Measurements from ENCODE around the gene TREML4. TPM values are rescaled to one million over a fixed set of nuclear protein-coding genes. Genes with fewer than 3 reads are reported as not detected.

TREML4 gene
- total RNA-seq, 4 donors from 2014 or later = not detected

DNA sequence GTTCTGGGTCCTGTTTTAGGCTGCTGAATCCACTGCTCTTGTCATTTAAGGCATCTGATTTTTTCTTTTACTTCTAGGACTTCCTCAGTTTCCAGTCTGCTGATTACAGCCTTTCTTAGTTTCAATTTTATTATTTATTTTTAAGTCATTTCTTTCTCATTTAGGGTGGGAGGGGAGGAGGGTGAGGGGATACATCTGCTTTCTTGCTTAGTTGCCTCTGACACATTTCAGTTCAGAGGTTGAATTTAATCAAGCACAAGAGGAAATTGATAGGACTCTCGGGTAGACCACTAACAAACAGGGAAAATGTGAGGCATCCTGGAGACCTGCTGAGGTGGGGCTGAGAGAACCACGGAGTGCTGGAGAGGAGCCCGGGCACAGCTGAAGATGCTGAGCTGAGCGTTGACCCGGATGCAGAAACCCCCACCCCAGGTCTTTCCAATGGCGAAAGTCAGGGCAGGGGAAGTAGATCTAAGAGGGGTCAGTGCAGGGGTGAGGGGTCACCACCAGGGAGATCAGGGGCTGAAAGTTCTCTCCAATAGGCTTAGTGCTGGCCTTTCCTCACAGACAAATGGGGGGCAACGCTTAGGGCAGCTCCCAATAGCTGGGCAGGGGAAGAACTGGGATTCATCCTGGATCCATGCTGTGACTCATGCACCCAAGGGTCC lies 19.6 kb upstream of the TREML4 start:
- TF ChIP-seq, protein P1, sequence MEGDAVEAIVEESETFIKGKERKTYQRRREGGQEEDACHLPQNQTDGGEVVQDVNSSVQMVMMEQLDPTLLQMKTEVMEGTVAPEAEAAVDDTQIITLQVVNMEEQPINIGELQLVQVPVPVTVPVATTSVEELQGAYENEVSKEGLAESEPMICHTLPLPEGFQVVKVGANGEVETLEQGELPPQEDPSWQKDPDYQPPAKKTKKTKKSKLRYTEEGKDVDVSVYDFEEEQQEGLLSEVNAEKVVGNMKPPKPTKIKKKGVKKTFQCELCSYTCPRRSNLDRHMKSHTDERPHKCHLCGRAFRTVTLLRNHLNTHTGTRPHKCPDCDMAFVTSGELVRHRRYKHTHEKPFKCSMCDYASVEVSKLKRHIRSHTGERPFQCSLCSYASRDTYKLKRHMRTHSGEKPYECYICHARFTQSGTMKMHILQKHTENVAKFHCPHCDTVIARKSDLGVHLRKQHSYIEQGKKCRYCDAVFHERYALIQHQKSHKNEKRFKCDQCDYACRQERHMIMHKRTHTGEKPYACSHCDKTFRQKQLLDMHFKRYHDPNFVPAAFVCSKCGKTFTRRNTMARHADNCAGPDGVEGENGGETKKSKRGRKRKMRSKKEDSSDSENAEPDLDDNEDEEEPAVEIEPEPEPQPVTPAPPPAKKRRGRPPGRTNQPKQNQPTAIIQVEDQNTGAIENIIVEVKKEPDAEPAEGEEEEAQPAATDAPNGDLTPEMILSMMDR (IDR thresholded peaks at IDR 0.05; ENCODE audit: low read depth) = no peak

DNA sequence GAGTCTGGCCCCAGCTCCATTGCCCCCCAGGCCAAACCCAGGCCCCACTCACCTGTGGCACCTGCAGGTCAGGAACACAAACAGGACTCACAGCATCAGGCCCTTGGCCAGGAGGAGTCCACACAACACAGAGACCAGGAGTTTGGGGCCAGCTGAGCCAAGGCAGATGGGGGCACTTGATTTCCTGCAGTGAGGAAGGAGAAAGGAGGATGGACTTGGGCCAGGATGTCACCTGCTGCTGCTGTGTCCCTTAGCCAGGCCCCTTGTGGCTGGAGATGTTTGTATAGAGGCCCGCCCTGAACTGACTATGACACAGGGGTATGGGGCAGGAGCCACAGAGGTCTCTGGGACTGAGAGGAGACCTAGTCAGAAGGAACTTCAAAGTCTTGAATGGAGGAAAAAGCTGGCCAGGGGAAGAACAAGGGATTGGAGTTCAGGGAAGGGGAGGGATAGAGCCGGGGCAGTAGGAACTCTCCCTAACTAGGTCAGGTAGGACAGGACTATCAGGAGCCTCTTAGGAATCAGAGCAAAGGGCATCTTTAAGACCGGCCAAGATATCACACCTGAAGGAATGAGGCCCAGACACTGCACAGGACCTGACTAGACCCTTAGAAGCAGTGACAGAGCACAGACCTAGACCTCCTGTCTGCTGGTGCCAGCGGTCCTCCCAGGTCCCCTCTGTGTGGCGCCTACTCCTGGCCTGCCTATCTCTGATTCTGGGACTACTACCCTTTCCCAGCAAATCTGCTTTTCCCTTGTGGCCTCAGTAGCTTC lies 18.4 kb upstream of the TREML4 start:
- TF ChIP-seq, protein P1 (IDR thresholded peaks at IDR 0.05; ENCODE audit: low read depth) = no peak

DNA sequence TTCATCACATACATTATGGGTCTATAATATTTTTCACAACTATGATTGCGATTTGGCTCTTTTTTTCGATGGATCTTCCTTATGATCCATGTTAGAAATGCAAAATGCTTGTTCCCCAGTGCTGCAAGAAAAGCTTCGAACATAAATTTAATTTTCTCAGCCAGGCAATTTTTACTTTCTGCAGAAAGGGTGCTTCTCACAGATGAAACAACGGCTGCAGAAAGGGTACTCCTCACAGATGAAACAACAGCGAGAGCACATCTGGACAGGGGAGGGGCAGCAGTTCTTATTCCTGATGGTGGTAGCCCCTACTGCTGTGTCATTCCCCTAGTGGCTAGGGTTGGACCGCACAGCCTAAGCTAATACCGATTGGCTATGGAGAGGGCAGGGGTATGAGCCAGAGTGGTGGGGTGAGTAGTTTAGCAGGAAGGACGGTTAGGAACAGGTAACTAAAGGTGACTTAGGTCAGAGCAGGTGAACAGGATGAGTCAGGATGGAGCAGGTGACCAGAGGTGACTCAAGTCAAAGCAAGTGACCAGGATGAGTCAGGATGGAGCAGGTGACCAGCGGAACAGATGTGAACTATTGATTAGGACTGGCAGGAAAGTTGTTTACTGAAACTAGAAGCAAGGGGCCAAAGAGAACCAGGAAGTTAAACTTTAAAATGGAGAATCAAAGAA lies 13.4 kb upstream of the TREML4 start:
- TF ChIP-seq, protein P1 (IDR thresholded peaks at IDR 0.05; ENCODE audit: low read depth) = no peak

DNA sequence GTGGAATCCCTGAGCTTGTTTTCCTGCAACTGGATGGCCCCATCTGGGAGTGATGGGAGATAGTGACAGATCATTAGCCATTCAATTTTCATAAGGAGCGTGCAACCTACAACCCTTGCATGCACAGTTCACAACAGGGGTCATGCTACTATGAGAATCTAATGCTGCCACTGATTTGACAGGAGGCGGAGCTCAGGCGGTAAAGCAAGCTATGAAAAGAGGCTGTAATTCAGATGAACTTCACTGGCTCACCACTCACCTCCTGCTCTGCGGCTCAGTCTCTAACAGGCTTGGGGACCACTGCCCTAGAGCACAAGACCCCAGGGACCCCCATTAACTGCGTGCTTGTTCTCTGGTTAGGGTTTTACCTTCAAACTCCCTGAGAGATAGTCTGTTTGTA lies 12.4 kb upstream of the TREML4 start:
- TF ChIP-seq, protein P1 (IDR thresholded peaks at IDR 0.05; ENCODE audit: low read depth) = no peak

DNA sequence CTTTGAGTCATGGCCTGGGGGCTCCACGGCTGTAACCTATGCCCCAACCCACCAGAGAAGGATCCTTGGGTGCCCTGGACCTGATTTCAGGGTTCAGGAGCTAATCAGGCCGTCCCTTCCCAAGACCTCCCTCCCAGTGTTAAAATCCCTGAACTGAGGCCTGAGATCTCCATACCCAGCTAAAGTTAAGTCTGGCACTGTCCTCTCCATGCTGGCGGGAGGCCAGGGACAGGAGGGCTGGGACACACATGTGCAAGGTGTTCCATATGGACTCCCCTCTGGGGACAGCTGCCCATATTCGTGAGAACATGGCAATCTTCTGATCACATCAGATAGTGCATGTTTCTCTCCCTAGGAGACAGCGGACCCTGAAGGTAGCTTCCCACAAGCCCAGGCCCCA lies 11.5 kb upstream of the TREML4 start:
- TF ChIP-seq, protein P1 (IDR thresholded peaks at IDR 0.05; ENCODE audit: low read depth) = no peak

DNA sequence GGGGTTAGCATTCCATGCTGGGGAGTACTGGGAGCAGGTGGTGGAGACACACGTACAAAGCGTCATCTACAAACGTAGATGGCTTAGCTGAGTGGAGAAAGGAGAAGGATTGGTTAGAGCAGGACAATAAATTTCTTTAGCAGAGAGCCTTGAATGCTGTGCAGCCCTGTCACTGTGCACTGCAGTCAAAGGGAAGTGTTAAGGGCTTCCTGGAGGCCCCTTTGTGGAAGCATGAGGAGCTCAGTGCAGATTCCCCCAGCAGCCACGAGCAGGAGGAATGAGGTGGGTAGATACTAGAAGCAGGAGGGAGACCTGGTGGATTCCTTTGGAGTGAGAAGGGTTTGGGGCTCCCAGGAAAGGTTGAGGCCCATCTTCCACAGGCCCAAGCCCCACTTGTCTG lies 6.1 kb upstream of the TREML4 start:
- TF ChIP-seq, protein P1 (IDR thresholded peaks at IDR 0.05; ENCODE audit: low read depth) = no peak

DNA sequence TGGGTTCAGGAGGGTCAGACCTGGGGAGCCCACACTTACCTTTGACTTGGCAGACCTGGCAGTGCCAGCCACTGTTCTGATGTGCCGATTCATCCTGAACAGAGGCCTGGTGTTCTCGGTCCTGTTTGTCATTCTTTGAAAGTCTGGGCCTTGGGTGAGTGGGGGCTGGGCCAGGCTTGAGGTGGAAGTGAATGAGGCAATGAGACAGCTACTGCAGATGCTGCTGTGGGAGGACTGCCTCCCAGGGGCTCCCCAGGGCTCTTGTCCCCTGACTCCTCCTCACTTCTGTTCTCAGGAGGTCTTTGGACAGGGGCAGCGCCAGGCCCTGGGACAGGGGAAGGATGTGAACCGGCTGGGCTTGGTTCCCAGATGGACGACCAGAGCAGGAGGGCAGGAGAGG lies 5.6 kb upstream of the TREML4 start:
- TF ChIP-seq, protein P1 (IDR thresholded peaks at IDR 0.05; ENCODE audit: low read depth) = no peak

All from subcutaneous adipose tissue (tissue), 4 donors.